A549 (cell line): Measurements from ENCODE around the gene USP13. TPM values are rescaled to one million over a fixed set of nuclear protein-coding genes. Genes with fewer than 3 reads are reported as not detected.

Experiments used
- ATAC-seq, 2 experiments: fragments of 200-7000 bp in 1 of 2; fragments of >200 bp in 1 of 2; cut with Nextera tagmentation in 1 of 2; cut with Tn5 transposase in 1 of 2; 3 replicates each; pipeline versions ENCODE4 v1.8.0 to v1.9.1; 2018 to 2020; ENCODE audit warnings: mild to moderate bottlenecking in 1 of 2, moderate library complexity in 1 of 2
- CTCF ChIA-PET: fragments of 300-600 bp; sonication (Branson Sonifier 250); formaldehyde crosslinking; extraction: SDS; loops from one replicate; lab custom pipeline; 2021; ENCODE audit warnings: antibody characterized with exemption, inconsistent platforms; lab: Yijun Ruan, JAX
- POLR2A ChIA-PET: fragments of 350-600 bp; formaldehyde crosslinking; extraction: SDS; loops from one replicate; lab custom pipeline; 2021; ENCODE audit warnings: antibody characterized with exemption, inconsistent platforms; lab: Yijun Ruan, JAX
- DNase-seq, 2 experiments: peaks; one replicate each; pipeline versions ENCODE4 v3.0.0 to v3.0.0-alpha.2; 2011 to 2016; ENCODE audit warnings: low read depth in 1 of 2, low spot score in 1 of 2
- FAIRE-seq: peaks from 2 replicates; lab custom pipeline; 2011; peaks lifted over from hg19 to GRCh38; lab: Jason Lieb, UNC
- H3K27ac ChIP-seq, 2 experiments: fragments of >200 bp; sonication (Bioruptor Twin); formaldehyde crosslinking; 3 replicates each; pipeline ENCODE4 v1.5.1; 2016 to 2017
- H3K4me1 ChIP-seq: fragments of >200 bp; sonication (Bioruptor Twin); formaldehyde crosslinking; 3 replicates; pipeline ENCODE4 v1.6.1; 2016
- H3K4me2 ChIP-seq: fragments of >200 bp; sonication (Bioruptor Twin); formaldehyde crosslinking; 3 replicates; pipeline ENCODE4 v1.6.1; 2016
- H3K4me3 ChIP-seq: fragments of >200 bp; sonication (Bioruptor Twin); formaldehyde crosslinking; 3 replicates; pipeline ENCODE4 v1.5.1; 2016
- H3K9me3 ChIP-seq: fragments of >200 bp; sonication (Bioruptor Twin); formaldehyde crosslinking; 3 replicates; pipeline ENCODE4 v1.6.1; 2016
- BHLHE40 ChIP-seq: IDR thresholded peaks from 2 replicates; pipeline ENCODE4 v1.6.1; 2012; ENCODE audit warnings: low read depth, low read length, inconsistent platforms
- CBX8 ChIP-seq: fragments of 200-600 bp; sonication (generic); IDR thresholded peaks from 2 replicates; pipeline ENCODE4 v1.6.1; 2016
- CEBPB ChIP-seq, 2 experiments: fragments of >200 bp in 1 of 2; sonication (Bioruptor Twin) in 1 of 2; formaldehyde crosslinking in 1 of 2; IDR thresholded peaks; 2 replicates each; pipeline ENCODE4 v1.6.1; 2012 to 2016
- FOSB ChIP-seq: fragments of 250-450 bp; sonication (Bioruptor Pico); IDR thresholded peaks from 2 replicates; pipeline ENCODE4 v1.5.0; 2020; ENCODE audit warnings: mild to moderate bottlenecking, moderate library complexity
- GATA3 ChIP-seq: IDR thresholded peaks from 2 replicates; pipeline ENCODE4 v1.6.1; 2012; ENCODE audit warnings: borderline replicate concordance
- JUNB ChIP-seq: fragments of >200 bp; sonication (Bioruptor Twin); formaldehyde crosslinking; IDR thresholded peaks from 2 replicates; pipeline ENCODE4 v1.6.1; 2016
- KDM1A ChIP-seq: fragments of 200-600 bp; sonication (generic); IDR thresholded peaks from 2 replicates; pipeline ENCODE4 v1.6.1; 2016; ENCODE audit warnings: low read depth, mild to moderate bottlenecking
- KDM5A ChIP-seq: fragments of 200-600 bp; sonication (generic); IDR thresholded peaks from 2 replicates; pipeline ENCODE4 v1.6.1; 2016; ENCODE audit warnings: antibody characterized with exemption, mild to moderate bottlenecking
- MAZ ChIP-seq: fragments of 150-350 bp; IDR thresholded peaks from 2 replicates; pipeline ENCODE4 v1.6.1; 2014; ENCODE audit warnings: antibody characterized with exemption, low read depth, low read length, borderline replicate concordance
- MYC ChIP-seq: IDR thresholded peaks from 2 replicates; pipeline ENCODE4 v1.6.1; 2012; ENCODE audit warnings: mild to moderate bottlenecking, inconsistent platforms, low read length, improper control_type of control experiment, borderline replicate concordance
- NPAS2 ChIP-seq: fragments of 250-450 bp; sonication (Bioruptor Pico); IDR thresholded peaks from 2 replicates; pipeline ENCODE4 v1.8.0; 2022; ENCODE audit warnings: mild to moderate bottlenecking, moderate library complexity, borderline replicate concordance
- RARB ChIP-seq: fragments of 250-450 bp; sonication (Bioruptor Pico); IDR thresholded peaks from 2 replicates; pipeline ENCODE4 v1.8.0; 2021; ENCODE audit warnings: mild to moderate bottlenecking, moderate library complexity
- RCOR1 ChIP-seq: fragments of 150-350 bp; IDR thresholded peaks from 2 replicates; pipeline ENCODE4 v1.6.1; 2014; ENCODE audit warnings: antibody characterized with exemption, low read length, low read depth
- SREBF2 ChIP-seq: fragments of 450-650 bp; IDR thresholded peaks from 2 replicates; pipeline ENCODE4 v1.6.1; 2014; ENCODE audit warnings: mild to moderate bottlenecking, moderate library complexity
- ZC3H11A ChIP-seq: fragments of 450-650 bp; IDR thresholded peaks from 2 replicates; pipeline ENCODE4 v1.6.1; 2014; ENCODE audit warnings: antibody characterized with exemption, mild to moderate bottlenecking
- ZSCAN20 ChIP-seq: fragments of 250-450 bp; sonication (Bioruptor Pico); IDR thresholded peaks from 2 replicates; pipeline ENCODE4 v1.8.0; 2022; ENCODE audit warnings: mild to moderate bottlenecking, moderate library complexity
- WGBS: methylation state at CpG from one replicate; pipeline ENCODE4 v1.1.6; 2017; ENCODE audit errors: missing lambda C conversion rate; 5-methylcytosine and 5-hydroxymethylcytosine counted together
- polyA plus RNA-seq, 4 experiments: library from polyadenylated mRNA; depleted of rRNA in 3 of 4; stranded (reverse); fragments of >200 nt; fragmentation: RNase III in 1 of 4; extraction: RNeasy Plus Mini Kit Qiagen cat#74134 plus additional on column Dnase treatment in 1 of 4; gene quantifications; 2 replicates in 3 of 4; 3 replicates in 1 of 4; pipeline ENCODE4 v1.2.3, GENCODE V29; 2011 to 2017
- TF ChIP-seq, protein P1 (sequence below): fragments of >200 bp; sonication (Bioruptor Twin); formaldehyde crosslinking; IDR thresholded peaks from 3 replicates; pipeline ENCODE4 v1.6.1; 2016
- TF ChIP-seq, protein P2 (sequence below): fragments of 250-450 bp; sonication (Bioruptor Pico); IDR thresholded peaks from 2 replicates; pipeline ENCODE4 v1.5.0; 2020; ENCODE audit warnings: low read depth, mild to moderate bottlenecking, moderate library complexity
- TF ChIP-seq, protein P3 (sequence below): IDR thresholded peaks from 2 replicates; pipeline ENCODE4 v1.6.1; 2012
- TF ChIP-seq, protein P4 (sequence below): fragments of 450-650 bp; IDR thresholded peaks from 2 replicates; pipeline ENCODE4 v1.6.1; 2014; ENCODE audit warnings: antibody characterized with exemption
- TF ChIP-seq, protein P5 (sequence below): fragments of 150-350 bp; IDR thresholded peaks from 2 replicates; pipeline ENCODE4 v1.6.1; 2014; ENCODE audit warnings: low read depth, mild to moderate bottlenecking, low read length
- TF ChIP-seq, protein P6 (sequence below): IDR thresholded peaks from 2 replicates; pipeline ENCODE4 v1.6.1; 2012
- TF ChIP-seq, protein P7 (sequence below): fragments of >200 bp; sonication (Bioruptor Twin); formaldehyde crosslinking; IDR thresholded peaks from 3 replicates; pipeline ENCODE4 v1.5.1; 2016

Gene USP13
- polyA plus RNA-seq, 2 of the 4 experiments (the other 2 are of a cell fraction): 7.5 to 10.2 TPM

DNA sequence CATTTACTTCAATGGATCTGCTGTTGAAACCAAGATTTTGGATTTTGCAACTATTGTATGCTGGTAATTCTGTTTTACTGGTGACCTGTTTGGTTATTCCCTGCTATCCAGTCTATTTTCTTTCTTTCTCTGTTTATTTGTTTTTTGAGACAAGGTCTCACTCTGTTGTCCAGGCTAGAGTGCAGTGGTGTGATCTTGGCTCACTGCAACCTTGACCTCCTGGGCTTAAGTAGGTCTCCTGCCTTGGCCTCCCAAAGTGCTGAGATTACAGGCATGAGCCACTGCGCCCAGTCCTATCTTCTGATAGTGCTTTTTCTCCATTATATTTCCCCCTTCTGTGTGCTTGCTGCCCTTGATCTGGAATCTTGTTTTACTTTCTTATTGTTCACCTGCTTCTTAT is 15.6 kb downstream of the USP13 start:
- Histone ChIP-seq H3K4me2 (no peak overlapping the region), H3K4me3 (no peak overlapping the region), H3K4me1 (peaks cover 4% of the 10 kb centered on the region; the same call in 1 of the 3 replicates), H3K27ac (no peak overlapping the region), H3K9me3 (no peaks in the 10 kb centered on the region)
- TF ChIP-seq, protein P1, sequence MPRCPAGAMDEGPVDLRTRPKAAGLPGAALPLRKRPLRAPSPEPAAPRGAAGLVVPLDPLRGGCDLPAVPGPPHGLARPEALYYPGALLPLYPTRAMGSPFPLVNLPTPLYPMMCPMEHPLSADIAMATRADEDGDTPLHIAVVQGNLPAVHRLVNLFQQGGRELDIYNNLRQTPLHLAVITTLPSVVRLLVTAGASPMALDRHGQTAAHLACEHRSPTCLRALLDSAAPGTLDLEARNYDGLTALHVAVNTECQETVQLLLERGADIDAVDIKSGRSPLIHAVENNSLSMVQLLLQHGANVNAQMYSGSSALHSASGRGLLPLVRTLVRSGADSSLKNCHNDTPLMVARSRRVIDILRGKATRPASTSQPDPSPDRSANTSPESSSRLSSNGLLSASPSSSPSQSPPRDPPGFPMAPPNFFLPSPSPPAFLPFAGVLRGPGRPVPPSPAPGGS: no peak
- TF ChIP-seq RARB (CRISPR knock-in tag) (no peak), GATA3 (no peak), RCOR1 (no peak), MYC (no peak), FOSB (CRISPR knock-in tag) (no peak), MAZ (no peak), CBX8 (no peak), KDM5A (no peak), CEBPB (IDR thresholded peaks at IDR 0.05) (no peak), JUNB (no peak), SREBF2 (no peak), BHLHE40 (no peak), ZSCAN20 (CRISPR knock-in tag) (no peak)
- TF ChIP-seq, protein P2, sequence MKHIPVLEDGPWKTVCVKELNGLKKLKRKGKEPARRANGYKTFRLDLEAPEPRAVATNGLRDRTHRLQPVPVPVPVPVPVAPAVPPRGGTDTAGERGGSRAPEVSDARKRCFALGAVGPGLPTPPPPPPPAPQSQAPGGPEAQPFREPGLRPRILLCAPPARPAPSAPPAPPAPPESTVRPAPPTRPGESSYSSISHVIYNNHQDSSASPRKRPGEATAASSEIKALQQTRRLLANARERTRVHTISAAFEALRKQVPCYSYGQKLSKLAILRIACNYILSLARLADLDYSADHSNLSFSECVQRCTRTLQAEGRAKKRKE (CRISPR knock-in tag): no peak
- TF ChIP-seq, protein P3, sequence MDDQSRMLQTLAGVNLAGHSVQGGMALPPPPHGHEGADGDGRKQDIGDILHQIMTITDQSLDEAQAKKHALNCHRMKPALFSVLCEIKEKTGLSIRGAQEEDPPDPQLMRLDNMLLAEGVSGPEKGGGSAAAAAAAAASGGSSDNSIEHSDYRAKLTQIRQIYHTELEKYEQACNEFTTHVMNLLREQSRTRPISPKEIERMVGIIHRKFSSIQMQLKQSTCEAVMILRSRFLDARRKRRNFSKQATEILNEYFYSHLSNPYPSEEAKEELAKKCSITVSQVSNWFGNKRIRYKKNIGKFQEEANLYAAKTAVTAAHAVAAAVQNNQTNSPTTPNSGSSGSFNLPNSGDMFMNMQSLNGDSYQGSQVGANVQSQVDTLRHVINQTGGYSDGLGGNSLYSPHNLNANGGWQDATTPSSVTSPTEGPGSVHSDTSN: no peak
- TF ChIP-seq, protein P4, sequence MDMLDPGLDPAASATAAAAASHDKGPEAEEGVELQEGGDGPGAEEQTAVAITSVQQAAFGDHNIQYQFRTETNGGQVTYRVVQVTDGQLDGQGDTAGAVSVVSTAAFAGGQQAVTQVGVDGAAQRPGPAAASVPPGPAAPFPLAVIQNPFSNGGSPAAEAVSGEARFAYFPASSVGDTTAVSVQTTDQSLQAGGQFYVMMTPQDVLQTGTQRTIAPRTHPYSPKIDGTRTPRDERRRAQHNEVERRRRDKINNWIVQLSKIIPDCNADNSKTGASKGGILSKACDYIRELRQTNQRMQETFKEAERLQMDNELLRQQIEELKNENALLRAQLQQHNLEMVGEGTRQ: no peak
- TF ChIP-seq, protein P5, sequence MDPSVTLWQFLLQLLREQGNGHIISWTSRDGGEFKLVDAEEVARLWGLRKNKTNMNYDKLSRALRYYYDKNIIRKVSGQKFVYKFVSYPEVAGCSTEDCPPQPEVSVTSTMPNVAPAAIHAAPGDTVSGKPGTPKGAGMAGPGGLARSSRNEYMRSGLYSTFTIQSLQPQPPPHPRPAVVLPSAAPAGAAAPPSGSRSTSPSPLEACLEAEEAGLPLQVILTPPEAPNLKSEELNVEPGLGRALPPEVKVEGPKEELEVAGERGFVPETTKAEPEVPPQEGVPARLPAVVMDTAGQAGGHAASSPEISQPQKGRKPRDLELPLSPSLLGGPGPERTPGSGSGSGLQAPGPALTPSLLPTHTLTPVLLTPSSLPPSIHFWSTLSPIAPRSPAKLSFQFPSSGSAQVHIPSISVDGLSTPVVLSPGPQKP: no peak
- TF ChIP-seq, protein P6, sequence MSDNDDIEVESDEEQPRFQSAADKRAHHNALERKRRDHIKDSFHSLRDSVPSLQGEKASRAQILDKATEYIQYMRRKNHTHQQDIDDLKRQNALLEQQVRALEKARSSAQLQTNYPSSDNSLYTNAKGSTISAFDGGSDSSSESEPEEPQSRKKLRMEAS: no peak
- TF ChIP-seq, protein P7, sequence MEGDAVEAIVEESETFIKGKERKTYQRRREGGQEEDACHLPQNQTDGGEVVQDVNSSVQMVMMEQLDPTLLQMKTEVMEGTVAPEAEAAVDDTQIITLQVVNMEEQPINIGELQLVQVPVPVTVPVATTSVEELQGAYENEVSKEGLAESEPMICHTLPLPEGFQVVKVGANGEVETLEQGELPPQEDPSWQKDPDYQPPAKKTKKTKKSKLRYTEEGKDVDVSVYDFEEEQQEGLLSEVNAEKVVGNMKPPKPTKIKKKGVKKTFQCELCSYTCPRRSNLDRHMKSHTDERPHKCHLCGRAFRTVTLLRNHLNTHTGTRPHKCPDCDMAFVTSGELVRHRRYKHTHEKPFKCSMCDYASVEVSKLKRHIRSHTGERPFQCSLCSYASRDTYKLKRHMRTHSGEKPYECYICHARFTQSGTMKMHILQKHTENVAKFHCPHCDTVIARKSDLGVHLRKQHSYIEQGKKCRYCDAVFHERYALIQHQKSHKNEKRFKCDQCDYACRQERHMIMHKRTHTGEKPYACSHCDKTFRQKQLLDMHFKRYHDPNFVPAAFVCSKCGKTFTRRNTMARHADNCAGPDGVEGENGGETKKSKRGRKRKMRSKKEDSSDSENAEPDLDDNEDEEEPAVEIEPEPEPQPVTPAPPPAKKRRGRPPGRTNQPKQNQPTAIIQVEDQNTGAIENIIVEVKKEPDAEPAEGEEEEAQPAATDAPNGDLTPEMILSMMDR: no peak
- DNase-seq (no peak), FAIRE-seq (no peak), ATAC-seq (no peak)
- WGBS: 100% methylated on average over 1 of the region's 1 CpG
- ChIA-PET CTCF (no interaction called here), POLR2A (no interaction called here)

DNA sequence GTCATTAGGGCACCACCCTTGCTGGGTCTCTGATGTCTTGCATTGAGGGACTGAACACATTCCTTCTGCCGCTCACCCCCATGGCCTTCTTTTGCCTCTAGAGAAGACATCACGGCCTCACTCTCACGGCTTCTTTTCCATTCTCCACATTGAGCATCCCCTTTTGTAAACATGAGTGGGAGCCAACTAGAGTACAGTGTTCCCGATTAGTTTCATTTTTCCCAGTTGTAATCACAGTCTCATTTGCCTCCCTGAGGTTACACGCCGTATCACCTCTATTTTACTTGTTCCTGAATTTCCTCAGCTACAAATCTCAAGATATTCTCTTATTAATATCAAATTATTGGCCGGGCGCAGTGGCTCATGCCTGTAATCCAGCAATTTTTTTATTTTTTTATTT is 17.5 kb downstream of the USP13 start:
- no peak for TF ChIP-seq RCOR1
- no peak for TF ChIP-seq ZC3H11A
- no peak for TF ChIP-seq KDM1A
- no peak for TF ChIP-seq NPAS2 (CRISPR knock-in tag)
- no peak for FAIRE-seq
- WGBS: 93% methylated on average over 8 of the region's 8 CpGs
- H3K4me2 ChIP-seq: no peak overlapping the region
- H3K9me3 ChIP-seq: no peaks in the 10 kb centered on the region
- no peak overlapping the region for H3K4me3 ChIP-seq
- H3K27ac ChIP-seq: no peak overlapping the region
- DNase-seq: no peak
- H3K4me1 ChIP-seq: peaks cover 4% of the 10 kb centered on the region; the same call in 1 of the 3 replicates
- CTCF ChIA-PET: interaction anchor here (0.6 kb wide), 1 partner anchor 33 kb away, joined by 3 read pairs; no protein-coding TSS in a partner anchor
- ATAC-seq: no peak
- POLR2A ChIA-PET: no interaction called here
